ENCODE results near the gene TMEM238L. TPM values are rescaled to one million over a fixed set of nuclear protein-coding genes. Genes with fewer than 3 reads are reported as not detected.

TMEM238L gene
- total RNA-seq, 1 experiment from 2014 or later = not detected

- H3K4me2 ChIP-seq (ENCODE audit: insufficient read depth, insufficient read length, low read length) = peak overlapping the region; percentile 20
- peak overlapping the region; percentile 18 to 81; a peak in 3 of 5 replicates for H3K4me3 Mint-ChIP-seq
Measured at GRCh38 chr17:10756185-10756584, 47.7 kb downstream of the TMEM238L start.

More at GRCh38 chr17:10756185-10756584, 47.7 kb downstream of the TMEM238L start:
- Histone ChIP-seq H2BK5ac (ENCODE audit: insufficient read length, low read length) (no peak overlapping the region), H4K20me1 (ENCODE audit: control insufficient read depth, insufficient read depth, insufficient read length) (no peaks in the 10 kb centered on the region), H3K23me2 (ENCODE audit: insufficient read length, low read depth, low read length, poor library complexity, severe bottlenecking) (peaks cover 6% of the 10 kb centered on the region), H2BK120ac (ENCODE audit: low read depth, low read length, poor library complexity, severe bottlenecking) (no peak overlapping the region), H4K8ac (replicated peaks; ENCODE audit: insufficient read length, low read depth, low read length) (no peak overlapping the region), H2BK15ac (ENCODE audit: low read depth, low read length) (no peak overlapping the region), H3K27ac (ENCODE audit: insufficient read length, low read depth, low read length) (no peak overlapping the region), H3K9me3 (ENCODE audit: control insufficient read depth, low read depth, low read length) (no peaks in the 10 kb centered on the region), H3K9ac (ENCODE audit: extremely low read depth, insufficient read length, low read length) (no peak overlapping the region), H4K91ac (ENCODE audit: insufficient read length, low read depth, low read length) (no peak overlapping the region), H3K4ac (ENCODE audit: low read depth, low read length) (no peak overlapping the region), H4K5ac (ENCODE audit: insufficient read length, low read depth, low read length) (no peak overlapping the region), H3K79me2 (ENCODE audit: insufficient read depth, low read length) (no peaks in the 10 kb centered on the region), H2BK12ac (ENCODE audit: insufficient read length, low read depth, low read length) (no peak overlapping the region), H3K56ac (ENCODE audit: insufficient read length, low read depth, low read length) (no peak overlapping the region), H3K18ac (ENCODE audit: insufficient read length, low read depth, low read length) (no peak overlapping the region), H3T11ph (ENCODE audit: low read length) (no peak overlapping the region), H3K23ac (ENCODE audit: insufficient read length, low read depth, low read length) (no peak overlapping the region), H3K79me1 (ENCODE audit: insufficient read depth, low read depth, low read length, poor library complexity, severe bottlenecking) (no peaks in the 10 kb centered on the region), H3K14ac (ENCODE audit: insufficient read depth, low read length) (no peak overlapping the region; the same call in 1 of the 2 replicates), H3K27me3 (ENCODE audit: insufficient read depth, low read length) (no peaks in the 10 kb centered on the region), H2AK5ac (ENCODE audit: insufficient read length, low read length) (no peak overlapping the region), H3K4me1 (ENCODE audit: insufficient read depth, low read length) (peaks cover 14% of the 10 kb centered on the region; the same call in 1 of the 2 replicates), H2BK20ac (ENCODE audit: low read depth, low read length, poor library complexity, severe bottlenecking) (no peak overlapping the region), H2AFZ (ENCODE audit: low read length) (no peak overlapping the region)
- no peak for TF ChIP-seq CTCF (conservative IDR thresholded peaks at IDR 0.05)
- Mint-ChIP-seq H3K4me1 (peaks cover 39% of the 10 kb centered on the region in 2 experiments), H3K36me3 (ENCODE audit: insufficient read depth in 1 of 3, low read depth in 3 of 3) (no peaks in the 10 kb centered on the region), H3K27me3 (ENCODE audit: low read depth) (no peaks in the 10 kb centered on the region), H3K27ac (peak overlapping the region; percentile 88 to 93 (median 93); a peak in 4 of 7 replicates), H3K9me3 (no peaks in the 10 kb centered on the region; a peak in 1 of 5 replicates)
- DNase-seq = no peak
- WGBS (ENCODE audit: extremely low coverage, insufficient read length, low lambda C conversion rate) = no CpG with 5 or more reads among the region's 1 CpG

All from H9 (cell line).